Measurements from ENCODE around the gene TET3.
A peak's percentile ranks its signal among the peaks of the same experiment; 100 is the strongest.
"Not testable (repeated sequence)": the region's sequence is repeated elsewhere in the genome, so short reads cannot be mapped to it uniquely, and the experiment has no call there.

Gene TET3

DNA sequence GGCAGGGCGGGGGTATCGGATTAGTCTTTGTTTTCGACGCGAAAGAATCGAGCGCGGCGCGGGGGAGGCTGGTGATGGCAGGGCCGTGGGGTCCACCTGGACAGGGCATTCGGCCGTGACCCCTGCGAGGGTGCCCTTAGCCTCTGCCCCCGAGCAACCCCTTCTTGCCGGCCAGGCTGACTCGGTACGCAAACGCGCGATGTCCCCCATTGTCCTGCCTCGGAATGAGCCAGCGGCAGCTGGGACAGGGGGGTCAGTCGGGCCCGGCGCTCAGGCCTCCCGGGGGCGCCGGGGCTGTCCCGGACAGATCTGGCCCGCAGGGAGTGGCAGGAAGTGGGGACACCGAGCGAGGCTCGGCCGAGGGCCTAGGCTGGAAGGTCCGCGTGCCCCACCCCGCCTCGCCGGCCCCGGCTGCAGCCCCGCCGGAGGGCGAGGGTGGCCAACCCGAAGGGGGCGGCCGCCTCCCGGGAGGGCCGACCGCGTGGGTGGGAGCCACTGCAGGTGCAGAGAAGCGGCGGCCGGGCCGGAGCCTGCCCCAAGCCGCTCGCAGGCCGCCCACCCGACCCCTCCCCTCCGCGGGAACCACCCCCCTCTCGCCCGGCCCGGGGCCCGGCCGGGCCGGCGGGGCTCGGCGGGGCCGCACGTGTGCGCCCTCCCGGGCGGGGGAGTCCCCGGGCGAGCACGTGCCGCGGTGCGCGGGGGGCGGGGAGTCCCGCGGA lies at the start of gene TET3:
Gene TET3 (plus strand): TSS at position 708 of the 719 bp plus-strand sequence. CDS start 1,494 bp downstream, outside the sequence.
- DNase-seq, result peak; percentile 70

DNA sequence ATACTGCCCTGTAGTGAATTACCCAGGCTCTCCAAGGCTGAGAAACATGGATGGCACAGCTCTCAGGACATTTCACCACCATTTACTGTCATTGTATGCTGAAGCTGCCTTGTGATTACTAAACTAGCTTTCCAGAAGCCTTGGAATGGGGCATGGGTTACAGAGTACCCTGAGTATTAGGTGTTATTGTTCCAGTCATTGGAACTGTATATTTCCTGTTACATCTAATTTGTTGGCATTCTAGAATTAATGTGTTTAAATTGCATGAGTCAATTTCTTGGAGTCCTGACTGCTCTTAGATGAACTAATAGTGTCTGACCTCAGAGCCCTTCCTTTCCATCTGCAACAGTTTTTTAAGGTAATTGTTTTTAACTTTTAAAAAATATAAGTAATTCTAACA lies 49.1 kb upstream of the TET3 start:
- DNase-seq, result no peak

DNA sequence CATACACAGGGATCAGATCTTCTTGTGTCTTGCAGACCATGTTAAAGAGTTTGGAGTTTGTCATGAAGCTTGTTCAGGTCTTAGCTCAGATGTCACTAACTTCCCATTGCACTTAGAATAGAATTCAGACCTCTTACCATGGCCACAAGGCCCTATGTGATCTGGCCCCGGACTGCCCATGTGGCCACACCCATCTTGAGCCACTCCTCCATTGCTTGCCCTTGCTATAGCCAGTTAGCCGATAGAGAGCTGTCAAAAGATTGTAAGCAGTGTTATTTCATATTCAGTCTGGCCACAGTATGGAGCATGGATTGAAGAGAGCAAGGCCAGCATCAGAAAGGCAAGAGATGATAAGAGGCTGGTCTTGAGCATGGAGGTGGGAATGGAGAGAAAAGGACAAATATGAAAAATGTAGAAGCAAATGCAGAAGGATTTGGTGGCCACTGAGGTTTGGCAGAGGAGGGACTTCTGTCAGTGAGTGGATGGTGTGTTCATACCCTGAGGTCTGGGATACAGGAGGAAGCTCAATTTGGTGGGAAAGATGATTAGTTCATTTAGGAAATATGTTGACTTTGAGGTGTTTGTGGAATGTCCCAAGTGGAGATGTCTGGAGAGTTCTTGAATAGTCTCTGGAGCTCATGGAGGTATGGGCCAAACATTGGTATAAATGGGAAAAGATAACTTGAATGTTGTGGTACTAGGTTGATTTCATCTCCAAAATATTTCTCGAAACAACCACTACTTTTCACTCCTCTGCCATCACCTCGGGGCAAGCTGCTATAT lies 47.4 kb upstream of the TET3 start:
- no peak for DNase-seq

DNA sequence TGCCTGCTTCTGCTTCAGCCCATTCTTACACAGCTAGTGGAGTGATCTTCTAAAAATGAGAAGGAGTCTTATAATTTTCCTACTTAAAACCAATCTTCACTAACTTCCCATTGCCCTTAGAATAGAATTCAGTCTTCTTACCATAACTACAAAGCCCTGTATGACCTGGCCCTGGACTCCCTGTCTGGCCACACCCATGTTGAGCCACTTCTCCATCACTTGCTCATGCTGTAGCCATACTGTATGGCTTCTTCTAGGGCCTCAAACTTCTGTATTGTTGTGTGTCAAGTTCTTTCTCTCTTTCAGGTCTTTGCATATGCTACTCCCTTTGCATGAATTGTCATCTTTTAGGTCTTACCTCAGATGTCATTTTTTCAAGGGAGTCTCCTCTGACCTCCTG lies 46.8 kb upstream of the TET3 start:
- DNase-seq, result no peak

DNA sequence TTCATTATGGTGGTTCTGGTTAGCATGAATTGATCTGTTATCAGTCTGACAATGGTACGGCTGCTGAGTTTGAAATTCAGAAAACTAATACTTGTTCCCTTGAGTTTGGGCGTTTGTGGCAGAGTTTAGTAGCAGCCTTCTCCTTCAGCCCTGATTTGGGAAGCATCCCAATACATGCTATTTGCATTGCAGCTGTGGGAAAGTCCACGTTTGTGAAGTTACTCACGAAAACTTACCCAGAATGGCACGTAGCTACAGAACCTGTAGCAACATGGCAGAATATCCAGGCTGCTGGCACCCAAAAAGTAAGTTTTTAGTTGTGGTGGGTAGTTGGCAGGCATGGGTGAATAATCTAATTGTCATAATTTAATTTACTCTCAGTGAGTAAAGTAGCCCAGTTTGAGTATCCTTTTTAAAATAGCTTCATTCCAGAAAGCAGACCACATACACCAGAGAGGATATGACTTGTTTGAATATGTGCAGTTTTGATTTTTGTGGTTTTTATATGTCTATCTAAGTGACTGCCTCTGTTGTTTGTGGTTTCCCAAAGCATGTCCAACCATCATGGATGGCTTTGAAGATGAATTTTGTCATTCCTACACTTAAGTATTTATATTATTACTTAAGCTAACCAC lies 45.9 kb upstream of the TET3 start:
- DNase-seq, result no peak

DNA sequence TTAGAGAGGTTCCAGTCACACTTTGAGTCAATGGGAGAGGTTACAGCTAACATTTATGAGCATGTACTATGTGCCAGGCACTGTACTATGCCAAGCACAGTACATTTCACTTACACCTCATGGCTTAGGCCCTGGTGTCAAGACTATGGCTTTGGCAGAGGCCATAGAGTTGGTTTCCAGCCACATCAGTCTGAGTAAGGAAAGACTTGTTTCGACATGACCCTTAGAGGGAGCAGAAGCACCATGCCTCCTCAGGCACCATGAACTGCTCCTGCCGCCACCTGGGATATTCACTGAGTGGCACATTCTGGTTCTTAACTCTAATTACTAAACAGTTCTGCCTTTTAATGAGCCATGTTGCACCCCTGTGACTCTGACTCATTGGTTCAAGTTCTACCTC lies 45.3 kb upstream of the TET3 start:
- peak; percentile 60 for DNase-seq

DNA sequence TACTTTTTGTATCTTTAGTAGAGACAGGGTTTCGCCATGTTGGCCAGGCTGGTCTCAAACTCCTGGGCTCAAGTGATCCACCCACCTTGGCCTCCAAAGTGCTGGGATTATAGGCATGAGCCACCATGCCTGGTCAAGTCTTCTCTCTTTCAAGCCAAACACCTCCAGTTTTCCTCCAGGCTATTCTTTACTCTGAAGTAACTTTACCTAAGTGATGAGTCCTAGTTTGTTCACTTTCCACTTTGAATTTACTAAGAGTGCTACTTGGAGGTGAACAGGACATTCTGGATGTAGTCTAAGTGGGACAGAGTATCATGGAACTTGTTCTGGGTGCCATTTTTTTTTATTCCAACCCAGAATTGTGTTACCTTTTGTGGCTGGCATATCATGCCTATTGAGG lies 44.6 kb upstream of the TET3 start:
- DNase-seq, result not testable (repeated sequence)

DNA sequence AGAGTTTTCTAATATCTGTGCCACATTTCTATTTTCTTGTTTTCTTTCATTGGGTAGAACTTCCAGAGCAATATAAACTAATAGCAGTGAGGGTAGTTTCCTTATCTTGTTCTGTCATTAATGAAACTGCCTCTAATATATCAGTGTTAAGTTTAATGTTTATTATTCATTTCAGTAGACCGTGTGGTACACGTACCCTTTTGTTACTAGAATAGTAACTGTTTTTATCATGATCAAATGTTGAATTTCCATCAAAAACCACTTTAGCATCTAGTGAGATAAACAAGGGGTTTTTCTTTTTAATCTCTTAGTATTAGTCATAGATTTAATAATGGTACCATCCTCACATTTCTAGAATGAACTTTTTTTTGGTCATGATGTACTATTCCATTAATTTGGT lies 42.0 kb upstream of the TET3 start:
- DNase-seq, result no peak

DNA sequence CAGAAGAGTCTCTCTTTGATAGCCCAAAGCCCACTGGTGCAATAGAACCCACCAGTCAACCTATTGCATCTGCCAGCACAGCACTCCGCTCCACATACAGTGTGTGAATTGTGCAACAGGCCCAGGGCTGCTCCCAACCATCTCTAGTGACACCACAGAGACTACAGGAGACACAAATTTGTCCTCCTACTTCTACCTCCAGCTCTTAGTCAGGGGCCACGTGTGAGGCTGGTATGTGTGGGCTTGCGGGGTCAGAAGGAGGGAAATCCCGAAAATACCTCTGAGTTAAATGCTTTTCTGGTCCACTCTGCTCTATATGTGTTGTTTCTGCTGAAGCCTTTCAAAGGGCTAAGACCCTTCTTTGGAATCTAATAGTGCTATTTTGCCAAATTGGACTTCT lies 40.0 kb upstream of the TET3 start:
- DNase-seq, result peak; percentile 65

DNA sequence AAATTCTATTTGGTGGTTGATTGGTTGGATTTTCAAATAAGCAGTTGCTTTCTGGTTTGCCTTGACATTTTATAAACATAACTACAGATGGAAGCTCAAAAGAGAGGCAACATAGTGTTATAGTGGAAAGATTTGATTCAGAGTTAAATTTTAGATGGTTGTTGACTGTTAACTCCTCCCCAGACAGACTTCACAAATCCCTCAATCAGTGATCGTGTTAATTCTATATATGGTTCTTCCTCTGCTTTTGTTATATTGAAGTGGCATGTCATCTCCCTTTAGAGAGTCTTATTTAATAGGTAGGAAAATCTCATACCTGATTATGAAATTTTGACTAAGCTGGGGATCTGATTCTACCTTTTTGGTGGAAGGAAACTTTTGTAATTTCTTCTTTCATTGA lies 38.5 kb upstream of the TET3 start:
- DNase-seq, result no peak

DNA sequence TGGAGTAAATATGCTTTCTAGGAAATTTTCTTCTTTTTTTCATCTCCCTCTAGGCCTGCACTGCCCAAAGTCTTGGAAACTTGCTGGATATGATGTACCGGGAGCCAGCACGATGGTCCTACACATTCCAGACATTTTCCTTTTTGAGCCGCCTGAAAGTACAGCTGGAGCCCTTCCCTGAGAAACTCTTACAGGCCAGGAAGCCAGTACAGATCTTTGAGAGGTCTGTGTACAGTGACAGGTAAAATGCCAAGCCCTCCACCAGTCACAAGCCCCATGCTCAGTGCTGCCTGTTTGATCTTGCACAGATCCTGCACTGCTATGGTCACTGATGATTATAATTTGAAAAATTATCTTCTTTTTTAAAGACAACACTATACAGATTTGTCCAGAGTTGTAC lies 38.0 kb upstream of the TET3 start:
- no peak for DNase-seq

DNA sequence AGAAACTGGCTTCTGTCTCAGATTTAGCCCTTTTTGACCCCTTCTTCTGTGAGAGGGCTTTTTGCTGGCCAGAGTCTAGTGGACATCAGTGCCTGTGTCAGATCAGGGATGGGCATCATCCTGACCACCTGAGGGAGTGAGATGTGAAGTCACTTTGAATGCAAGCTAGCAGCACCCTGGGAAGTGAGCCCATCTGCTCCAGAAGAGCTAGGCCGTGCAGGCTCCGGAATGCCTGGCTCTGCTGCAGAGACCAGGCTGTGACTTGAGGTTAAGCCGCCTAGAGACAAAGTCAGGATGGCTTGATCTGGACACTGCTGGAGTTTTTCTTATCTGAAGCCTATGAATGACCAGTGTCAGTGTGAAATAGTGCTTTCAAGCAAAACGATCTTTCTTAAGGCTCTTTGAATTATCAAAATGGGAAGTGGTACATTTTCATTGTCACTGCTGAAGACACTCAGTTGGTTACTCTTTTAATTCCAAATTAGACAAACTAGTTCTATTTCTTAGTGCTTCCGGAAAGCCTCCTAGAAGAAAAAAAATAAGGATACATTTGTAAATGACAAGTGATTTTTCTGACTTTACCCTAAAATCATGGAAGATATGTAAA lies 37.2 kb upstream of the TET3 start:
- no peak for DNase-seq

DNA sequence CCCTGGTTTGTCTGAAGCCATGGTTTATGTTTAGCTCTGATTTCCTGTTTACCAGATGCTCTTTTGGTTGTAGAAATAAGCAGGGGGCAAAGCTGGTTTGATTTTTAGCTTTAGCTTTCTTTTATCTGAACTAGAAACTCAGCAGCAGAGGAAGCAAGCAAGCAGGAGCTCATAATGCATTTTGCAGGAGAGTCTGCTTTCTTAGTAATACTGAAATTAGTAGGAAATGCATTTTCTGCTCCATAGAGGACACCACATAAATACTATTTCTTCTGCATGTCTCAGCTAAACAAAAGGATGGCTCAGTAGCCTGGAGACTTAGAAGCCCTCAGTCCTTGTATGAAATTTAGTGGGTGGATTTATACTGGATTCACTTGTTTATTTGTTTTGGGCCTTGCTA lies 34.9 kb upstream of the TET3 start:
- no peak for DNase-seq

DNA sequence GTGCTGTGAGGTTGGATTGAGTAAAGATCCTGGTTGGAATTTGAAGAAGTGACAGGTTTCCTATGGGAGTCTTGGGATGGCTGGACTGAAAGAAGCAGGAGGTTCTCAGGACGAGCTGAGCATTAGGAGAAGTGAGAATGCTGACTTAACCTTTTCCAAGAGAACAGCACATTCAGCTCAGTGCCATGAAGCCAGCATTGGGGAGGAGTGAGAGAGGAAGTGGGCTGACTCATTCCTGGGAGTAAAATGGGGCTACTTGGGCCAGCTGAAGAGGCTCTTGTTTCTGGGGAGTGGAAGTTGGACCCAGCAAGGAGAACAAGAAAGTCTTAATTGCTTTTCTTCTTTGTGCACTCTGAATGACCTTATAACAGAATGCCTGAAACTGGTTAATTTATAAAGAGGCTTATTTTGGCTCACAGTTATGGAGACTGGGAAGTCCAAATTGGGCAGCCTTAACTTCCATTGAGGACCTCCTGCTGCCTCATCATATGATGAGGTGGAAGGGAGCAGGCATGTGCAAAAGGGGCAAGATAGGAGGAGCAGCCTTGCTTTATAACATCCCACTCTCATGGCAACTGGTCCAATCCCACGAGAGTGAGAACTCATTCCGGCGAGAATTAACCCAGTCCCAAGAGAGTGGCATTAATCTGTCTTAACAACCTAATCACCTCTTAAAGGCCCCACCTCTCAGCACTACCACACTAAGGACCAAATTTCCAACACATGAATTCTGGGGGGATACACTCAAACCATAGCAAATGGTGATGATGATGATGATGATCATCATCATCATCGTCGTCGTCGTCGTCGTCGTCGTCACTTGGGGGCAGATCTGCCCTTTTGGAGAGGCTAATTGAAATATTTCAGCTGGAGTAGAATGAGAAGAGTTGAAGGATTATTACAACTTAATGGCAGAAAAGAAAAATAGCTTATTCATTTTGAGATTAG lies 31.9 kb upstream of the TET3 start:
- no peak for DNase-seq

DNA sequence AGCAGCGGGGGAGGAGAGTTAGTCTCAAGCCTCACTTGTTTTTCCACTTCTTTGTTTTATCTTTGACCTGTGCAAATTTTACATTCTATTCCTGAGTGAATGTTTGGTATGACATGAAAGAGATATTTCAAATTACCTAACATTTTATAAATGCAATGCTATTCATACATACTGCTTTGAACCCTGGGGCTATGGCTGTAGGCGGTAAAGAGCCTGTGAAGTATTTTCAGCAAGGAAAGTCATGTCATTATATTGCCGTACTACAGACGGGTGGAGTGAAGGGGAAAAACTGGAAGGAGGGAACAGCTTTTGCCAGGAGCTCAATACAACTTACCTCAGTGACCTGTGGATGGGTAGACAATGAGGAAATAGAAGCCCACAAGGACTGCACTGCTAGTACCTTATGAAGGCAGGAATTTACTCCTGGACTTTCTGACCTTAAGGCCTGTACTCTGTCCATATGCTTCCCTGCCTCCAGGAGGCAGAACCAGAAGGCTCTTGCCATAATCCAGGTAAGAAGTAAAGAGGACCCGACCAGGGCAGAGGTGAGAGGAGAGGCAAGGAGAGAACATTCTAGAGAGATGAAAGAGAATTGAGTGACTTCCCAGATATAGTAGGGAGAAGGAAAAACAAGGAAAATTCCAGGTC lies 28.4 kb upstream of the TET3 start:
- no peak for DNase-seq

DNA sequence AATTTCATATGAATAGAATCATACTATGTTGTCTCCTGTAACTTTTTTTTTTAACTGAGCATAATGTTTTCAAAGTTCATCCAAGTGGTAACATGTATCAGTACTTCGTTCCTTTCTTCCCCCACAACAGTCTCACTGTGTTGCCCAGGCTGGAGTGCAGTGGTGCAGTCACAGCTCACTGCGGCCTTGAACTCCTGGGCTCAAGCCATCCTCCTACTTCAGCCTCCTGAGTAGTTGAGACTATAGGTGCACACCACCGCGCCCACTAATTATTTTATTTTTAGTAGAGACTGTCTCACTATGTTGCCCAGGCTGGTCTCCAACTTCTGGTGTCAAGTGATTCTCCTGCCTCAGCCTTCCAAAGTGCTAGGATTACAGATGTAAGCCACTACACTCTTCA lies 23.4 kb upstream of the TET3 start:
- DNase-seq, result no peak

DNA sequence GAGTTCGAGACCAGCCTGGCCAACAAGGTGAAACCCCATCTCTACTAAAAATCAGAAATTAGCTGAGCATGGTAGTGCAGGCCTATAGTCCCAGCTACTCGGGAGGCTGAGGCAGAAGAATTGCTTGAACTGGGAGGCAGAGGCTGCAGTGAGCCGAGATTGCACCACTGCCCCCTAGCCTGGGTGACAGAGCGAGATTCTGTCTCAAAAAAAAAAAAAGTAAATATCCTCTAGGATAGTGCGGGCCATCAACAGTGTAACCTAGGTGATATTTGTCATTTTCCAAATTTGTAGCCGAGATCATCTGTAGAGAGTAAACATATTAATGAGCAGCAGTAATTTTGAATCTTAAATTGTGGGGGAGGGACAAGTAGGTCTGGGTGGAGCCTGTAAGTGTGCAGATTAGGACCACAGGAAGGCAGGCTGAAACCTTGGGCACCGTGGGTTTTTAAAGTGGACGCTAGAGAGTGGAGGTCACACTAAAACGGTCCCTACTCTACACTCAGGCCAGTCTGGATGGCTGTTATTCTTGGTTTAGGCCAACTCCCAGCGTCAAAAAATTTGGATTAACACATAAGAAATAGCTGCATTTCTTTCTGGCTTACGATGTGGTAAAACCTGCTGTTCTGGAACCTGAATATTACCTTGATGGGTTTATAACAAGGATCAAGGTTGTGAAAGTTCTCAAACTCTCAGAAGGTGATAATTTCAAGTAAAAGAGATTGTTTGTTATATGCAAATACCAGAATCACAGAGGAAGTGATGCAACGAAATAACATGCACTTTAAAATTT lies 22.7 kb upstream of the TET3 start:
- DNase-seq, result no peak

DNA sequence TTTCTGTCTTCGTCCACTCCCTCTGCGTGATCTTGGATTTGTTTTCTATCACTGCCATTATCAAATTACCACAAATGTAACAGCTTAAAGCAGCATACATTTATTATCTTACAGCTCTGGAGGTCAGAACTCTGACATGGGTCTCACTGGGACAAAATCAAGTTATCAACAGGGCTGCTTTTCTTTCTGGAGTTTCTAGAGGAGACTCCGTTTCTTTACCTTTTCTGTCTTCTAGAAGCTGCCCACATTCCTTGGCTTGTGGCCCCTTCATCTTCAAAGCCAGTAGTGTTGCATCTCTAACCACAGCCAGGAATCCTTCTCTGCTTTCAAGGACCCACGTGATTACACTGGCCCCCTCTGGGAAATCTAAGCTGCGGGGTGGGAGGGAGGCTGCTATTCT lies 21.9 kb upstream of the TET3 start:
- DNase-seq, result no peak

DNA sequence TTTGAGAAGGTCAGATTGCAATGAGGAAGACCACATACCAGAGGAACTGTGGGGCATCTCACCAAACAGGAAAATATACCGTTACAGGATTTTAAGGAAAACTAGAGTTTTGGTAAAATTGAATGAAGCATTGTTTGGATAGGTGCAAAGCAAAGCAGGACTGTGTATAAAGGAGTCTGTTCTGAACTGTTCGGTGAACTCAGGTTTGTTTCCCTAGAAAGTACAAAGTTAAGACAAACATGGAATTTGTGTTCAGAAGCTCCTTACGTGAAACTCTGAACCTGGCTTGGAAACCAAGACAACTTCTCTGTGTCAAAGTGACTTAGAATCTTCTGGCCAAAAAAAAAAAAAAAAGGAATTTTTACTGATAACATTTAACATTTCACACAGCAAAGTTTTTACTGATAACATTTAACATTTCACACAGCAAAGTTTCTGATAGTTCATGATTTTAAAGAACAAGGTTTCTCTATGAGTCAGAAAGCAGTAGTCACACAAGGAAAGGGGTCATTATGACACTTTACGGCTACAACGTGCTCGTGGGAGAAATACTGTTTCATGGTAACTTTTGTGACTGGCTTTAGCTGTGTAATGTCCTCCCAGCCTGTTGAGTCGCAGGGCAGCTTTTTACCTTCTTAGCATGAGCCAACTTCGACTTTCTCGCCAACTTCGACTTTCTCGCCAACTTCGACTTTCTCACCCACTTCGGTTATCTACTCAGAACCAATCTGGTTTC lies 21.2 kb upstream of the TET3 start:
- DNase-seq, result peak; percentile 71

DNA sequence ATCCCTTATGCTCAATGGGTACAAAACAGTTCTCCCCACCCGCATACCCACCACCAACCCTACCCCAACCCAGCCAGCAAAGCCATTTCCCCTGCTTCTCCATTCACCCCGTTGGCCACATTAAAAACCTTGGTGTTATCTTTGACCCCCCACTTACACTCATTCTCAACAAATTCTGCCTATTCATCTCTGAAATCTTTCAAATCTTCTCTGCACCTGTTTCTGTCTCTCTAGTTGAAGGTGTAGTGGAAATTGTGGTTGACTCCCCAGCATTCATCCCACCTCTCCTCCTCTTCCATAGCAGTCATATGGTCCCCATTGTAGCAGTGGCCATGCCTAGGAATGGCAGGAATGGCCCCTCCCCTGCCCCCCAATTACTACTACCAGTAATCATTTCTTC lies 20.5 kb upstream of the TET3 start:
- DNase-seq, result no peak

Measured in activated CD8-positive, alpha-beta memory T cell treated with anti-CD3 and anti-CD28 coated beads, Interleukin-2, amount 50 U/mL, for 48 hours (primary cell).